K562 (cell line): Measurements from ENCODE around the gene FRMD3.

Source experiments
- ATF1 ChIP-seq, 2 experiments: fragments of 450-650 bp in 1 of 2; IDR thresholded peaks; 2 replicates each; pipeline ENCODE4 v1.6.1; 2016; ENCODE audit warnings: missing compliant biosample characterization in 1 of 2, missing genetic modification characterization in 1 of 2
- CREM ChIP-seq: IDR thresholded peaks from 2 replicates; pipeline ENCODE4 v1.6.1; 2014; ENCODE audit warnings: antibody characterized with exemption, low read depth
- FOXJ3 ChIP-seq: sonication (generic); formaldehyde crosslinking; IDR thresholded peaks from 2 replicates; pipeline ENCODE4 v1.4.0; 2020; ENCODE audit warnings: mild to moderate bottlenecking, missing genetic modification reagents
- MED1 ChIP-seq: sonication (generic); formaldehyde crosslinking; IDR thresholded peaks from 2 replicates; pipeline ENCODE4 v1.8.1; 2023; ENCODE audit warnings: missing genetic modification reagents, borderline replicate concordance
- POLR2A ChIP-seq: fragments of 450-650 bp; conservative IDR thresholded peaks from 2 replicates; pipeline ENCODE4 v1.6.1; 2016
- RAD21 ChIP-seq, 2 experiments: fragments of 250-450 bp in 1 of 2; fragments of 450-650 bp in 1 of 2; sonication (Bioruptor Pico) in 1 of 2; formaldehyde crosslinking in 1 of 2; IDR thresholded peaks in 1 of 2; conservative IDR thresholded peaks in 1 of 2; 2 replicates each; pipeline versions ENCODE4 v1.4.0 to v1.8.0; 2020 to 2022; ENCODE audit warnings: mild to moderate bottlenecking in 2 of 2, moderate library complexity in 1 of 2
- RB1 ChIP-seq: fragments of 450-650 bp; IDR thresholded peaks from 2 replicates; pipeline ENCODE4 v1.6.1; 2017; ENCODE audit warnings: low read depth, mild to moderate bottlenecking
- RCOR1 ChIP-seq, 2 experiments: IDR thresholded peaks; 2 replicates each; pipeline ENCODE4 v1.6.1; 2012; ENCODE audit warnings: low read depth in 2 of 2, low read length in 2 of 2, borderline replicate concordance in 1 of 2, improper control_type of control experiment in 1 of 2
- SMARCE1 ChIP-seq: fragments of 450-650 bp; IDR thresholded peaks from 2 replicates; pipeline ENCODE4 v1.7.1; 2016; ENCODE audit warnings: mild to moderate bottlenecking
- STAG1 ChIP-seq: sonication (generic); formaldehyde crosslinking; IDR thresholded peaks from 2 replicates; pipeline ENCODE4 v1.5.0; 2020; ENCODE audit warnings: missing genetic modification reagents, borderline replicate concordance
- ZBTB8A ChIP-seq: fragments of 450-650 bp; IDR thresholded peaks from 2 replicates; pipeline ENCODE4 v1.6.1; 2018; ENCODE audit warnings: mild to moderate bottlenecking, moderate library complexity; ENCODE audit not compliant: partially characterized antibody
- TF ChIP-seq, protein P1 (sequence below), 3 experiments: IDR thresholded peaks in 2 of 3; conservative IDR thresholded peaks in 1 of 3; 2 replicates each; pipeline ENCODE4 v1.5.1; 2011 to 2012; ENCODE audit warnings: low read length in 3 of 3, mild to moderate bottlenecking in 3 of 3, control low read depth in 2 of 3, improper control_type of control experiment in 1 of 3, inconsistent platforms in 1 of 3, low read depth in 1 of 3, mixed read lengths in 1 of 3, moderate library complexity in 1 of 3; ENCODE audit not compliant: insufficient read depth in 2 of 3
- TF ChIP-seq, protein P2 (sequence below): fragments of 250-450 bp; sonication (Bioruptor Pico); IDR thresholded peaks from 2 replicates; pipeline ENCODE4 v1.5.0; 2021; ENCODE audit warnings: mild to moderate bottlenecking, borderline replicate concordance

DNA sequence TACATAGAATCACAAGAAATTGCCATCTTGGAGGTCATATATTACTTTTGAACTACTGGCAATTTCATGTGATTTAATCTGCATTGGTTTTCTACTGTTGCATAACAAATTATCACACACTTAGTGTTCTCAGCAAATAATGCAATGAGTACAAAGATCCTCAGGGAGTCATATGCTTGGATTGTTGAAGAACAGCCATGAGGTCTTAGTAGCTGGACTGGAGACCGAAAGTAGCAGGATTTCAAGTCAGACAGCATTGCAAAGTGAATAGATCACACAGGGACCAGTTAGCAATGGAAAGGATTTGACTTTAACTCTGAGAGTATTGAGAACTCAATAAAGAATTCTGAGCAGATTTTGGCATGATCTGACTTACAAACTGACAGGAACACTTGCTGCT is 32.2 kb upstream of the FRMD3 start:
- TF ChIP-seq STAG1 (CRISPR knock-in tag): no peak
- TF ChIP-seq MED1 (CRISPR knock-in tag): no peak
- TF ChIP-seq ZBTB8A: no peak
- TF ChIP-seq RAD21 (CRISPR knock-in tag; conservative IDR thresholded peaks at IDR 0.05 in 1 of 2, IDR thresholded peaks at IDR 0.05 in 1 of 2): no peak
- TF ChIP-seq, protein P1, sequence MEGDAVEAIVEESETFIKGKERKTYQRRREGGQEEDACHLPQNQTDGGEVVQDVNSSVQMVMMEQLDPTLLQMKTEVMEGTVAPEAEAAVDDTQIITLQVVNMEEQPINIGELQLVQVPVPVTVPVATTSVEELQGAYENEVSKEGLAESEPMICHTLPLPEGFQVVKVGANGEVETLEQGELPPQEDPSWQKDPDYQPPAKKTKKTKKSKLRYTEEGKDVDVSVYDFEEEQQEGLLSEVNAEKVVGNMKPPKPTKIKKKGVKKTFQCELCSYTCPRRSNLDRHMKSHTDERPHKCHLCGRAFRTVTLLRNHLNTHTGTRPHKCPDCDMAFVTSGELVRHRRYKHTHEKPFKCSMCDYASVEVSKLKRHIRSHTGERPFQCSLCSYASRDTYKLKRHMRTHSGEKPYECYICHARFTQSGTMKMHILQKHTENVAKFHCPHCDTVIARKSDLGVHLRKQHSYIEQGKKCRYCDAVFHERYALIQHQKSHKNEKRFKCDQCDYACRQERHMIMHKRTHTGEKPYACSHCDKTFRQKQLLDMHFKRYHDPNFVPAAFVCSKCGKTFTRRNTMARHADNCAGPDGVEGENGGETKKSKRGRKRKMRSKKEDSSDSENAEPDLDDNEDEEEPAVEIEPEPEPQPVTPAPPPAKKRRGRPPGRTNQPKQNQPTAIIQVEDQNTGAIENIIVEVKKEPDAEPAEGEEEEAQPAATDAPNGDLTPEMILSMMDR (IDR thresholded peaks at IDR 0.05 in 2 of 3, conservative IDR thresholded peaks at IDR 0.05 in 1 of 3; ENCODE audit: insufficient read depth in 2 of 3, low read depth in 1 of 3, low read length in 3 of 3): no peak
- no peak for TF ChIP-seq POLR2A
- TF ChIP-seq FOXJ3 (CRISPR knock-in tag): no peak
- TF ChIP-seq RB1: no peak
- no peak for TF ChIP-seq RCOR1 (IDR thresholded peaks at IDR 0.05; ENCODE audit: borderline replicate concordance in 1 of 2, low read depth in 2 of 2, low read length in 2 of 2)
- TF ChIP-seq ATF1 (CRISPR knock-in tag; IDR thresholded peaks at IDR 0.05): no peak
- TF ChIP-seq ATF1 (tag; IDR thresholded peaks at IDR 0.05): no peak
- TF ChIP-seq CREM: no peak
- no peak for TF ChIP-seq SMARCE1
- TF ChIP-seq, protein P2, sequence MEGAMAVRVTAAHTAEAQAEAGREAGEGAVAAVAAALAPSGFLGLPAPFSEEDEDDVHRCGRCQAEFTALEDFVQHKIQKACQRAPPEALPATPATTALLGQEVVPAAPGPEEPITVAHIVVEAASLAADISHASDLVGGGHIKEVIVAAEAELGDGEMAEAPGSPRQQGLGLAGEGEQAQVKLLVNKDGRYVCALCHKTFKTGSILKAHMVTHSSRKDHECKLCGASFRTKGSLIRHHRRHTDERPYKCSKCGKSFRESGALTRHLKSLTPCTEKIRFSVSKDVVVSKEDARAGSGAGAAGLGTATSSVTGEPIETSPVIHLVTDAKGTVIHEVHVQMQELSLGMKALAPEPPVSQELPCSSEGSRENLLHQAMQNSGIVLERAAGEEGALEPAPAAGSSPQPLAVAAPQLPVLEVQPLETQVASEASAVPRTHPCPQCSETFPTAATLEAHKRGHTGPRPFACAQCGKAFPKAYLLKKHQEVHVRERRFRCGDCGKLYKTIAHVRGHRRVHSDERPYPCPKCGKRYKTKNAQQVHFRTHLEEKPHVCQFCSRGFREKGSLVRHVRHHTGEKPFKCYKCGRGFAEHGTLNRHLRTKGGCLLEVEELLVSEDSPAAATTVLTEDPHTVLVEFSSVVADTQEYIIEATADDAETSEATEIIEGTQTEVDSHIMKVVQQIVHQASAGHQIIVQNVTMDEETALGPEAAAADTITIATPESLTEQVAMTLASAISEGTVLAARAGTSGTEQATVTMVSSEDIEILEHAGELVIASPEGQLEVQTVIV (CRISPR knock-in tag): no peak
